Fibroblast of mammary gland (primary cell): ENCODE data around the gene SPTBN4.
"Not testable (repeated sequence)": the region's sequence is repeated elsewhere in the genome, so short reads cannot be mapped to it uniquely, and the experiment has no call there.

ENCODE experiments used
- DNase-seq: peaks from one replicate; pipeline ENCODE4 v3.0.0-alpha.2; 2010; ENCODE audit warnings: low read depth
- H3K4me3 ChIP-seq: 2 replicates; pipeline ENCODE4 v1.5.1; 2011; ENCODE audit warnings: low read depth, mild to moderate bottlenecking, low read length, moderate library complexity; ENCODE audit not compliant: control insufficient read depth
- CTCF ChIP-seq: conservative IDR thresholded peaks from 2 replicates; pipeline ENCODE4 v1.5.1; 2011; ENCODE audit warnings: low read depth, low read length, inconsistent platforms; ENCODE audit not compliant: control insufficient read depth, insufficient read depth

SPTBN4 gene

GRCh38 chr19:40474737-40475136, 7.9 kb downstream of the SPTBN4 start:
- no peak for DNase-seq
- no peak overlapping the region for H3K4me3 ChIP-seq

GRCh38 chr19:40475878-40476644, 9.3 kb downstream of the SPTBN4 start:
- H3K4me3 ChIP-seq, DNase-seq: not testable (repeated sequence)

More at GRCh38 chr19:40474737-40475136, 7.9 kb downstream of the SPTBN4 start:
- TF ChIP-seq CTCF = no peak

DNA sequence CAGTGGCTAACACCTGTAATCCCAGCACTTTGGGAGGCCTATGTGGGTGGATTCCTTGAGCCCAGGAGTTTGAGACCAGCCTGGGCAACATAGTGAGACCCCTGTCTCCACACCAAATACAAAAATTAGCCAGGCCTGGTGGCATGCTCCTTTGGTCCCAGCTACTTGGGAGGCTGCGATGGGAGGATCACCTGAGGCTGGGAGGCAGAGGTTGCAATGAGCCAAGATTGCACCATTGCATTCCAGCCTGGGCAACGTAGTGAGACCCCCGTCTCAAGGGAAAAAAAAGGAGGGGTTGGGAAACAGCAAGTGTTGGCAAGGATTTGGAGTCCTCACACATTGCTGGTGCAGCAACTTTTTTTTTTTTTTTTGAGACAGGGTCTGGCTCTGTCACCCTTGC, 19.2 kb downstream of the SPTBN4 start:
- TF ChIP-seq CTCF = no peak
- H3K4me3 ChIP-seq = no peak overlapping the region
- no peak for DNase-seq

- DNase-seq = no peak
Observed at GRCh38 chr19:40489882-40490230, 23.1 kb downstream of the SPTBN4 start.

DNA sequence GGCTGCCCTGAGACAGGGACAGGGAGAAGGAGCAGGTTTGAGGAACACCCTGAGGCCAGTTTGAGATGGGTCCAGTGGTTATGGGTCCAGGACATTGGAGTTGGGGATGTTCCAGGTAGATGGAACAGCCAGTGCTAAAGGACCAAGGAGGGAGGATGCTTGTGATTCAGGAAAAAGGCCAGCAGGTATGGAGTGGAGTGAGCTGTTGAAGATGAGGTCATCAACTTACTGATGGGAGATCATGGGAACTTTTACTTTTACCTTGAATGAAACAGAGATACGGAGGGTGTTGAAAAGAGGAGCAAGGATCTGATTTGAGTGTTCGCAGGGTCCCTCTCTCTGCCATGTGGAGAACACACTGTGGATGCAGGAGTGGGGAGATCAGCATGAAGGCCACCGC, 25.5 kb downstream of the SPTBN4 start:
- no peak overlapping the region for H3K4me3 ChIP-seq
- no peak for DNase-seq
- TF ChIP-seq CTCF = no peak

More at GRCh38 chr19:40489882-40490230, 23.1 kb downstream of the SPTBN4 start:
- H3K4me3 ChIP-seq = no peak overlapping the region
- no peak for TF ChIP-seq CTCF

DNA sequence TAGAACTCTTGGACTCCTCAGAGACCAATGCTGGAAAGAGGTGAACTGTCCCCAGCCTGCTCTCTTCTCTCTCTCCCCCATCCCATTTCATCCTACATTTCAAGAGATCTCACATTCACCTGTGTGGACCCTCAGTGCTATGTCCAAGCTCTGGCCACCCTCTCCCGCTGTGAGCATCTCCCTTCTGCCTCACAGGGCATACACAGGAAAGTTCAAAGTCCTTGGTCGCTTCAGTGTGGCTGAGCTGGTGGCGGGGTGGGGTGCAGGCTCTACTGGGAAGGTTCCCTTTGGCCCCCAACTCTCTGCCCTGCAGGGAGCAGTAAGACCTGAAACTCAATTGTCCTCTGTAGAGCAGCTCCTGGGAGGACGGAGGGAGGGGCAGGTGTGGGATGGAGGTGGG, 27.0 kb downstream of the SPTBN4 start:
- H3K4me3 ChIP-seq = no peak overlapping the region
- no peak for DNase-seq
- no peak for TF ChIP-seq CTCF

GRCh38 chr19:40494191-40494838, 27.5 kb downstream of the SPTBN4 start:
- no peak overlapping the region for H3K4me3 ChIP-seq
- TF ChIP-seq CTCF = no peak

More at GRCh38 chr19:40494191-40494838, 27.5 kb downstream of the SPTBN4 start:
- no peak for DNase-seq
